ENCODE measurements around the gene ADD1. TPM values are rescaled to one million over a fixed set of nuclear protein-coding genes. Genes with fewer than 3 reads are reported as not detected.

Gene ADD1
- total RNA-seq, 6 experiments from 2014 or later = 94.4 to 120 (median 103) TPM

- 27% methylated on average over 10 of the region's 20 CpGs for WGBS (ENCODE audit: insufficient coverage, low coverage, low lambda C conversion rate, missing lambda C conversion rate)
- Histone ChIP-seq H3K27ac (peak overlapping the region; percentile 19 to 60 (median 60)), H3K4me3 (no peak overlapping the region), H3K27me3 (no peaks in the 10 kb centered on the region), H3K4me1 (peaks cover 0 to 33% (median 4%) of the 10 kb centered on the region in 4 donors), H3K9me3 (no peaks in the 10 kb centered on the region), H3K36me3 (peaks cover 0 to 26% (median 10%) of the 10 kb centered on the region in 4 donors)
- TF ChIP-seq, protein P1, sequence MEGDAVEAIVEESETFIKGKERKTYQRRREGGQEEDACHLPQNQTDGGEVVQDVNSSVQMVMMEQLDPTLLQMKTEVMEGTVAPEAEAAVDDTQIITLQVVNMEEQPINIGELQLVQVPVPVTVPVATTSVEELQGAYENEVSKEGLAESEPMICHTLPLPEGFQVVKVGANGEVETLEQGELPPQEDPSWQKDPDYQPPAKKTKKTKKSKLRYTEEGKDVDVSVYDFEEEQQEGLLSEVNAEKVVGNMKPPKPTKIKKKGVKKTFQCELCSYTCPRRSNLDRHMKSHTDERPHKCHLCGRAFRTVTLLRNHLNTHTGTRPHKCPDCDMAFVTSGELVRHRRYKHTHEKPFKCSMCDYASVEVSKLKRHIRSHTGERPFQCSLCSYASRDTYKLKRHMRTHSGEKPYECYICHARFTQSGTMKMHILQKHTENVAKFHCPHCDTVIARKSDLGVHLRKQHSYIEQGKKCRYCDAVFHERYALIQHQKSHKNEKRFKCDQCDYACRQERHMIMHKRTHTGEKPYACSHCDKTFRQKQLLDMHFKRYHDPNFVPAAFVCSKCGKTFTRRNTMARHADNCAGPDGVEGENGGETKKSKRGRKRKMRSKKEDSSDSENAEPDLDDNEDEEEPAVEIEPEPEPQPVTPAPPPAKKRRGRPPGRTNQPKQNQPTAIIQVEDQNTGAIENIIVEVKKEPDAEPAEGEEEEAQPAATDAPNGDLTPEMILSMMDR (IDR thresholded peaks at IDR 0.05) = no peak
- TF ChIP-seq POLR2A (IDR thresholded peaks at IDR 0.05) = no peak
- peak; percentile 42 to 73 (median 54) for ATAC-seq
- intact Hi-C loops (cut with DNase I) = no loop called here
- peak; percentile 23 to 68 (median 68) for DNase-seq
Observed at GRCh38 chr4:2837110-2837903, 6.3 kb upstream of the ADD1 start.

GRCh38 chr4:2837904-2838496 is 5.6 kb upstream of the ADD1 start:
- H3K27me3 ChIP-seq = no peaks in the 10 kb centered on the region
- no peak for TF ChIP-seq POLR2A (IDR thresholded peaks at IDR 0.05)
- TF ChIP-seq, protein P1 (IDR thresholded peaks at IDR 0.05) = no peak
- peaks cover 0 to 20% (median 7%) of the 10 kb centered on the region in 4 donors for H3K36me3 ChIP-seq
- peak; percentile 26 to 44 (median 38) for ATAC-seq
- no peaks in the 10 kb centered on the region for H3K9me3 ChIP-seq
- intact Hi-C loops (cut with DNase I) = no loop called here
- WGBS (ENCODE audit: insufficient coverage, low coverage, low lambda C conversion rate, missing lambda C conversion rate) = 53% methylated on average over 8 of the region's 8 CpGs
- peaks cover 0 to 38% (median 4%) of the 10 kb centered on the region in 4 donors for H3K4me1 ChIP-seq
- peak overlapping the region; percentile 11 to 60 (median 42) for H3K27ac ChIP-seq
- no peak overlapping the region for H3K4me3 ChIP-seq
- peak in 2 of 3 donors; percentile 32 to 50 for DNase-seq

DNA sequence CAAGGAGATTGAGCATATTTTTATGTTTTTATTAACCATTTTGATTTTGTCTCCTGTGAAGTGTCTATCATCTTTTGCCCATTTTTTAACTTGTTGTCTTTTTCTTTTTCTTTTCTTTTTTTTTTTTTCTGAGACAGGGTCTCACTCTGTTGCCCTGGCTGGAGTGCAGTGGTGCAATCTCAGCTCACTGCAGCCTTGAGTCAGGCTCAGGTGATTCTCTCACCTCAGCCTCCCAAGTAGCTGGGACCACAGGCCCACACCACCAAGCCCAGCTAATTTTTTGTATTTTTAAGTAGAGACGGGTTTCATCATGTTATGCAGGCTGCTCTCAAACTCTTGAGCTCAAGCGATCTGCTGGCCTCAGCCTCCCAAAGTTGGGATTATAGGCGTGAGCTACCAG is 4.6 kb upstream of the ADD1 start:
- intact Hi-C loops (cut with DNase I) = no loop called here
- Histone ChIP-seq H3K4me1 (peaks cover 0 to 38% (median 4%) of the 10 kb centered on the region in 4 donors), H3K36me3 (peaks cover 0 to 11% (median 1%) of the 10 kb centered on the region in 4 donors), H3K27ac (no peak overlapping the region), H3K4me3 (no peak overlapping the region), H3K27me3 (no peaks in the 10 kb centered on the region), H3K9me3 (no peaks in the 10 kb centered on the region)
- 100% methylated on average over 2 of the region's 3 CpGs for WGBS (ENCODE audit: insufficient coverage, low coverage, low lambda C conversion rate, missing lambda C conversion rate)
- DNase-seq = no peak
- no peak for ATAC-seq
- TF ChIP-seq, protein P1 (IDR thresholded peaks at IDR 0.05) = no peak
- TF ChIP-seq POLR2A (IDR thresholded peaks at IDR 0.05) = no peak

DNA sequence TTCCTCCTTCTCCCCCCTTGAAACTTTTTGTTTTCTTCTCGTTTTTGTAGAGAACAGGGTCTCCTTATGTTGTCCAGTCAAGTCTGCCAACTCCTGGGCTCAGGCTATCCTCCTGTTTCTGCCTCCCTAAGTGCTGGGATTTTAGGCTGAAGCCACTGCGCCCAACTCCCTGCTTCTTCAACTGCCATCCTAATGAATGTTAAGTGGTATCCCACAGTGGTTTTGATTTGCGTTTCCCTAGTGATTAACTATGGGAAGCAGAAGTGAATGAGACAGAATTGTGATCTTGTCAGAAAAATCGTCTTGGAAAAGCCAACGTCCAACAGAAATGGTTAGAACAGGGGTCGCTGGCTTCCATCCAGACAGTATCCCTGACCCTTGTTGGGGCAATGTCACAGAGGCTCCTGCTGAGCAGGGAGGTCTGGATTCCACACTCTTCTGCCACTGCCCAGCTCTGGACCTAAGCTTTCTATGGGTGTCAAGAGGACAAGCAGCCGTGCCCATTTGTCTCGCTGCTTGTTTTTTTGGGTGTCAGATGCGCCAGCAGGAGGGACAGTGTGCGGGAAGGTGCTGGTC is 869 bp upstream of the ADD1 start:
- Histone ChIP-seq H3K36me3 (no peaks in the 10 kb centered on the region), H3K4me3 (peak overlapping the region; percentile 83 to 94 (median 90)), H3K27me3 (no peaks in the 10 kb centered on the region), H3K4me1 (peaks cover 0 to 31% (median 2%) of the 10 kb centered on the region in 4 donors), H3K9me3 (no peaks in the 10 kb centered on the region), H3K27ac (peak overlapping the region; percentile 79 to 98 (median 81))
- DNase-seq (no peak), ATAC-seq (peak; percentile 5 to 32 (median 17))
- WGBS (ENCODE audit: insufficient coverage, low coverage, low lambda C conversion rate, missing lambda C conversion rate) = 11% methylated on average over 9 of the region's 10 CpGs
- TF ChIP-seq, protein P1 (IDR thresholded peaks at IDR 0.05) = no peak
- TF ChIP-seq POLR2A (IDR thresholded peaks at IDR 0.05) = no peak
- intact Hi-C loops (cut with DNase I) = no loop called here

Data from right lobe of liver (tissue), 6 donors.